Adipocyte (in vitro differentiated cells): ENCODE data around the gene TFF2.

Source experiments
- DNase-seq: peaks from one replicate; pipeline ENCODE4 v3.0.0-alpha.2; 2015; ENCODE audit warnings: low read depth
- H3K27me3 ChIP-seq: replicated peaks from 2 replicates; pipeline ENCODE4 v1.7.0; 2013; ENCODE audit warnings: mild to moderate bottlenecking, low read length, moderate library complexity; ENCODE audit not compliant: control insufficient read depth, insufficient read depth
- H3K36me3 ChIP-seq: 2 replicates; pipeline ENCODE4 v1.7.0; 2013; ENCODE audit warnings: low read length, mild to moderate bottlenecking, moderate library complexity; ENCODE audit not compliant: control insufficient read depth, insufficient read depth, severe bottlenecking
- H3K4me1 ChIP-seq: 2 replicates; pipeline ENCODE4 v1.7.0; 2013; ENCODE audit warnings: mild to moderate bottlenecking, low read length, moderate library complexity; ENCODE audit not compliant: control insufficient read depth, insufficient read depth
- H3K4me3 ChIP-seq: 2 replicates; pipeline ENCODE4 v1.7.0; 2013; ENCODE audit warnings: mild to moderate bottlenecking, low read length, moderate library complexity
- H3K9ac ChIP-seq: 2 replicates; pipeline ENCODE4 v1.7.0; 2013; ENCODE audit warnings: mild to moderate bottlenecking, low read length, moderate library complexity
- H3K9me3 ChIP-seq: 2 replicates; pipeline ENCODE4 v1.7.0; 2013; ENCODE audit warnings: mild to moderate bottlenecking, low read length, moderate library complexity; ENCODE audit not compliant: control insufficient read depth

The TFF2 gene

GRCh38 chr21:42313501-42313969 is 37.3 kb downstream of the TFF2 start:
- H3K36me3 ChIP-seq, result no peaks in the 10 kb centered on the region
- DNase-seq, result no peak
- H3K4me1 ChIP-seq, result no peaks in the 10 kb centered on the region
- H3K9me3 ChIP-seq, result no peaks in the 10 kb centered on the region
- H3K4me3 ChIP-seq, result no peak overlapping the region
- peaks cover 60% of the 10 kb centered on the region for H3K27me3 ChIP-seq
- H3K9ac ChIP-seq, result no peak overlapping the region

- no peak overlapping the region for H3K4me3 ChIP-seq
- H3K4me1 ChIP-seq, result no peaks in the 10 kb centered on the region
- no peaks in the 10 kb centered on the region for H3K9me3 ChIP-seq
- no peak for DNase-seq
- peaks cover 62% of the 10 kb centered on the region for H3K27me3 ChIP-seq
- H3K9ac ChIP-seq, result no peak overlapping the region
- H3K36me3 ChIP-seq, result no peaks in the 10 kb centered on the region
Measured at GRCh38 chr21:42312626-42313104, 38.1 kb downstream of the TFF2 start.

GRCh38 chr21:42311816-42312625 is 38.8 kb downstream of the TFF2 start:
- peaks cover 61% of the 10 kb centered on the region for H3K27me3 ChIP-seq
- DNase-seq, result no peak

DNA sequence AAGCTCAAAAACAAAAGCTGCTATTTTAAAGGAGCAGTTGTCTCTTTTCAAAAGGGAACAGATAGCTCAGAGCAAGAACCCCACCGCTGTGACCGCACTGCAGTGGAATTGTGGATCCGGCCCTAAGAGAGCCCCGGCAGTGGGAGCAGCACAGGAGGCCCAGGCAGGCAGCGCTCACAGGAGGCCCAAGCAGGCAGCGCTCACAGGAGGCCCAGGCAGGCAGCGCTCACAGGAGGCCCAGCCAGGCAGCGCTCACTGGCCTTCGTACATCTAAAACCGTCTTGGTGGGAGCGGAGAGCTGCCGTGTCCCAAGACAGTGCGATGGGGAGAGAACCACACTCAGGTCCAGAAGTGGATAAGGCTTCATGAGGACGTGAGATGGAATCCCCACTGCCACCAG is 39.6 kb downstream of the TFF2 start:
- Histone ChIP-seq H3K27me3 (peaks cover 60% of the 10 kb centered on the region), H3K9me3 (no peaks in the 10 kb centered on the region), H3K36me3 (no peaks in the 10 kb centered on the region), H3K4me1 (no peaks in the 10 kb centered on the region), H3K9ac (no peak overlapping the region), H3K4me3 (no peak overlapping the region)
- DNase-seq, result no peak

More at GRCh38 chr21:42311816-42312625, 38.8 kb downstream of the TFF2 start:
- Histone ChIP-seq H3K9me3 (no peaks in the 10 kb centered on the region), H3K4me1 (no peaks in the 10 kb centered on the region), H3K9ac (no peak overlapping the region), H3K4me3 (no peak overlapping the region), H3K36me3 (no peaks in the 10 kb centered on the region)

DNA sequence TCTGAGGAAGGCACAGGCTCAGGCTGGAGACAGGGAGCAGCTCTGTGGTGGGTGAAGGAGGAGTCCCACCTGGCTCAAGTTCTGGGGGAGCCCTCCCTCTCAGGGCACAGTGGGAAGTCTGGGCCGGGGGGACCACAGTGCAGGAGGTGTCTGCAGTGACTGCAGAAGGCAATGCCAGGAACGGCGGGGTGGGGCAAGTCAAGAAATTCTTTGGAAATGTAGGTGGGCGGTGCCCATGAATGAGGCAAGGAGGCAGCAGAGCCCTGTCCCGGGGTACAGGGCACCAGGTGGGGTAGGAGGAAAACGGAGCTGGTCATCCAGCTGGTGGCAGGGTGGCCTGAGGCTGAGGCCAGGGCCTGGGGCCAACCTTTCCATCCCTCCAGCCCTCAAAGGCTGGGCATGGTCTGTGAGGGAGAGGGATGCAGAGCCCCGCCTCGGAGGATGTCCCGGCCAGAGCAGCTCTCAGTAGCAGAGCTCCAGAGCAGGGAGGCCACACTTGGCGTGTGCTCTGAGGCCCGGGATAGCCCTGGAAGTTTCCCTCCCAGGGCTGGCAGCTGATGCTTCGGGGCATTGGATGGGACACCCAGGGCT is 40.3 kb downstream of the TFF2 start:
- no peak for DNase-seq
- no peaks in the 10 kb centered on the region for H3K4me1 ChIP-seq
- H3K9me3 ChIP-seq, result no peaks in the 10 kb centered on the region
- H3K27me3 ChIP-seq, result peaks cover 65% of the 10 kb centered on the region
- no peak overlapping the region for H3K9ac ChIP-seq
- no peaks in the 10 kb centered on the region for H3K36me3 ChIP-seq
- no peak overlapping the region for H3K4me3 ChIP-seq

- no peaks in the 10 kb centered on the region for H3K36me3 ChIP-seq
- H3K9ac ChIP-seq, result no peak overlapping the region
- DNase-seq, result peak; percentile 48
Measured at GRCh38 chr21:42309753-42310213, 41.0 kb downstream of the TFF2 start.

GRCh38 chr21:42308914-42309752 is 41.7 kb downstream of the TFF2 start:
- no peaks in the 10 kb centered on the region for H3K4me1 ChIP-seq
- H3K9me3 ChIP-seq, result no peaks in the 10 kb centered on the region
- no peak for DNase-seq
- H3K27me3 ChIP-seq, result peaks cover 63% of the 10 kb centered on the region
- no peak overlapping the region for H3K9ac ChIP-seq
- no peaks in the 10 kb centered on the region for H3K36me3 ChIP-seq
- H3K4me3 ChIP-seq, result no peak overlapping the region

More at GRCh38 chr21:42309753-42310213, 41.0 kb downstream of the TFF2 start:
- H3K27me3 ChIP-seq, result peaks cover 63% of the 10 kb centered on the region
- no peak overlapping the region for H3K4me3 ChIP-seq
- no peaks in the 10 kb centered on the region for H3K9me3 ChIP-seq
- no peaks in the 10 kb centered on the region for H3K4me1 ChIP-seq

DNA sequence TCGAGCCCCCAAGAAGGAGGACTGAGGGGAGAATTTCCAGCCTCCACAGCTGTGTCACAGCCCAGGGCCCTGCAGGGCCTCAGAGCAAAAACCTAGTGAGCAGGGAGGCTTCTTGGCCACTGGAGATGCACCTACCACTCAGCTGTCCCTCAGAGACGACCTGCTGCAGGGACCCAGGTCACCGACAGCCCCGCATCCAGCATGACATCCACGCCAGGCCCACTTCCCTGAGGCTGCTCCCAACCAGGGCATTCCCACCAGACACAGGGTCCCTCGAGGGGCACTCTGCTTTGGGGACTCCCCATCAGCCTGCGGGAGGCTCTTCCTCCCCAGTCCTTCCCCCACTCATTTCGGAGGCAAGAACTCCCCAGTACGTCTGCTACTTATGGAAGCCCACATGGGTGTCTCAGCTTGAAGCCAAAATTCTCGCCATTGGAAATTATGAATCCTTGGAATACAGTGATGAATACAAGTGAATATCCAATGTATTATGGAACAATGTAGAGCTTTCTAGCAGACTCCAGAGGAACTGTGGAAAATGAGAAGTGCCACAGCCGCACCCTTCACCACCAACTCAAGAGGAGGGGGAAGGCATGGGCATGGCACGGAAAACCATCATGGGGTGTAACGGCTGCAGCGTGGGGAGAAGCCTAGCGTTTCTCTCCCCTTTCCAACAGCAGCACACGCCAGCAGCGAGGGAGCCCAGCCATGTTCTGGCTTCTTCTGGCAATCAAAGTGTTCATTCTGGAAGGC is 42.5 kb downstream of the TFF2 start:
- Histone ChIP-seq H3K4me3 (no peak overlapping the region), H3K9me3 (no peaks in the 10 kb centered on the region), H3K9ac (no peak overlapping the region), H3K27me3 (peaks cover 62% of the 10 kb centered on the region), H3K36me3 (no peaks in the 10 kb centered on the region), H3K4me1 (no peaks in the 10 kb centered on the region)
- DNase-seq, result no peak

DNA sequence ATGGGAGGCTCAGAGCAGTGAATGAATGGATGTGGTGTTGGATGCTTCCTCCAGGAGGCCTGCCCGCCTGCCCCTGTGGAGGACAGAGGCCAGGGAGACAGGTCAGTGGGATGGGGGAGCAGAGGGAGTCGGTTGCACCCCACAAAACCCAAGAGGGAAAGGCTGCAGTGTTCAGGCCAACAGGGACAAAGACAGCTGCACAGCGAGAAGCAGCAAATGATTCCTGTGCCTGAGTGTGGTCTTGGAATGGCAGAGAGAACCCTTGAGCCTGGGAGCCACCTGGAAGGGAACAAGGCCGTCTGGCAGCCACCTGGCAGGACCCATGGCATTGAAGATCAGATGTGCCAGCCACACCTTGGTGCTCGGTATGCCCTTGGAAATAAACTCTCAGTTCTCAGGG is 43.7 kb downstream of the TFF2 start:
- H3K9me3 ChIP-seq, result no peaks in the 10 kb centered on the region

DNA sequence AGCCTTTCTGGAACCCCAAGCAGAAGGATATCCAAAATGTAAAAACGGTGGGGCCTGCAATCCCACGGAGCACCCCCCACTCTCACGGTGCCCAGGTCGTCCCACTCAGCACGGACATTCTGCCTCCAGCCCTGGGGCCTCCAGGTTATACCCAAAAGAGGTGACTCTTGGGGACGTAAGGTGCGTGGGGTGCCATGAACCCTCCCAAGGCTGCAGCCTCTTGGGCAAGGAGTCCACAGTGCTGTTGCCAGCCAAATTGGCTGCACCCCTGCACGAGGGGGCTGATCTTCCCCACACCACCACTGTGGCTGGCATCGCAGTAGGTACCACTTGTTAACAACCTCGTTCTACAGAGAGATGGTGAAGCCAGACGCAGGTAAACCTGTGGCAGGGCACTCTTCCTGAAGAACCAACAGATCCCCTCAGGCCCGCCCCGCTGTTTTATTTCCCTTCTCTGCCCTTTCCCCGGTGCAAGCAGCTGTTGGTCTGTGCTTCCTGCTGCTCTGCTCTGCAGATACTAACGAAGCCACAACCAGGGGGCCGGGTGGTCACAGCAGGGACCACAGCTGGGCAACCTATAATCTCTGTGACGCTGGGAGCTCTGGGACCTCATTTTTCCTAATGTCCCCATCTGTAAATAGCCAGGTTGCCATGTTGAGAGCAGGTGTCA is 44.3 kb downstream of the TFF2 start:
- no peak overlapping the region for H3K9ac ChIP-seq
- no peak for DNase-seq
- H3K27me3 ChIP-seq, result peaks cover 77% of the 10 kb centered on the region
- no peaks in the 10 kb centered on the region for H3K9me3 ChIP-seq
- H3K4me1 ChIP-seq, result no peaks in the 10 kb centered on the region
- no peak overlapping the region for H3K4me3 ChIP-seq
- no peaks in the 10 kb centered on the region for H3K36me3 ChIP-seq

More for the DNA sequence above, 43.7 kb downstream of the TFF2 start:
- DNase-seq, result no peak
- Histone ChIP-seq H3K4me3 (no peak overlapping the region), H3K27me3 (peaks cover 71% of the 10 kb centered on the region), H3K4me1 (no peaks in the 10 kb centered on the region), H3K36me3 (no peaks in the 10 kb centered on the region), H3K9ac (no peak overlapping the region)
